Fibroblast of lung (primary cell): ENCODE measurements around the gene SMPD3. TPM values are rescaled to one million over a fixed set of nuclear protein-coding genes. Genes with fewer than 3 reads are reported as not detected.

Experiments
- DNase-seq, 2 donors: peaks; one replicate each; pipeline versions ENCODE4 v3.0.0 to v3.0.0-alpha.2; 2010; ENCODE audit warnings: low read depth in 2 of 2
- H2AFZ ChIP-seq: 2 replicates; pipeline ENCODE4 v1.5.1; 2012; ENCODE audit warnings: low read length, control low read depth, inconsistent platforms
- H3K27ac ChIP-seq: 2 replicates; pipeline ENCODE4 v1.5.1; 2011; ENCODE audit warnings: low read length, control low read depth; ENCODE audit not compliant: insufficient read depth
- H3K27me3 ChIP-seq: 2 replicates; pipeline ENCODE4 v1.5.1; 2011; ENCODE audit warnings: mild to moderate bottlenecking, low read length; ENCODE audit not compliant: control insufficient read depth, insufficient read depth
- H3K36me3 ChIP-seq: 2 replicates; pipeline ENCODE4 v1.5.1; 2011; ENCODE audit warnings: low read length; ENCODE audit not compliant: control insufficient read depth, insufficient read depth
- H3K4me1 ChIP-seq: 2 replicates; pipeline ENCODE4 v1.5.1; 2011; ENCODE audit warnings: low read length; ENCODE audit not compliant: control insufficient read depth, insufficient read depth; ENCODE audit errors: extremely low read depth
- H3K4me2 ChIP-seq: 2 replicates; pipeline ENCODE4 v1.5.1; 2011; ENCODE audit warnings: low read length, control low read depth; ENCODE audit not compliant: insufficient read depth; ENCODE audit errors: extremely low read depth
- H3K4me3 ChIP-seq, 4 experiments: fragments of 200-600 bp in 1 of 4; sonication (generic) in 1 of 4; replicated peaks in 1 of 4; 2 replicates each; pipeline ENCODE4 v1.5.1; 2011 to 2016; ENCODE audit warnings: low read length in 4 of 4, low read depth in 3 of 4, mild to moderate bottlenecking in 3 of 4, control low read depth in 2 of 4, inconsistent platforms in 1 of 4, mixed read lengths in 1 of 4; ENCODE audit not compliant: insufficient read depth in 1 of 4; ENCODE audit errors: control extremely low read depth in 1 of 4
- H3K79me2 ChIP-seq: 2 replicates; pipeline ENCODE4 v1.5.1; 2012; ENCODE audit warnings: mild to moderate bottlenecking, low read length, inconsistent platforms; ENCODE audit not compliant: control insufficient read depth, insufficient read depth
- H3K9ac ChIP-seq: 2 replicates; pipeline ENCODE4 v1.5.1; 2011; ENCODE audit warnings: mild to moderate bottlenecking, low read length, control low read depth; ENCODE audit not compliant: insufficient read depth
- H3K9me3 ChIP-seq: 2 replicates; pipeline ENCODE4 v1.5.1; 2012; ENCODE audit warnings: low read depth, low read length; ENCODE audit not compliant: control insufficient read depth, insufficient read depth
- H4K20me1 ChIP-seq: 2 replicates; pipeline ENCODE4 v1.5.1; 2011; ENCODE audit warnings: low read length; ENCODE audit not compliant: control insufficient read depth, insufficient read depth; ENCODE audit errors: extremely low read depth
- CTCF ChIP-seq, 2 donors: IDR thresholded peaks in 1 of 2; conservative IDR thresholded peaks in 1 of 2; 1 replicate in 1 of 2; 2 replicates in 1 of 2; pipeline ENCODE4 v1.5.1; 2011 to 2012; ENCODE audit warnings: low read length in 2 of 2, control low read depth in 1 of 2, inconsistent platforms in 1 of 2, low read depth in 1 of 2, mild to moderate bottlenecking in 1 of 2
- EZH2 ChIP-seq: IDR thresholded peaks from 2 replicates; pipeline ENCODE4 v1.5.1; 2012; ENCODE audit warnings: low read length, control low read depth, mild to moderate bottlenecking; ENCODE audit errors: missing control alignments
- polyA plus RNA-seq, 2 donors: library from polyadenylated mRNA; depleted of rRNA in 1 of 2; stranded (reverse) in 1 of 2; unstranded in 1 of 2; fragments of >200 nt; gene quantifications; 2 replicates each; pipeline ENCODE4 v1.2.1, GENCODE V29; 2011 to 2012; ENCODE audit warnings: missing spikeins in 1 of 2
- total RNA-seq: library from RNA; depleted of rRNA; stranded (reverse); fragments of >200 nt; gene quantifications from 2 replicates; pipeline ENCODE4 v1.2.1, GENCODE V29; 2014

Gene SMPD3
- total and polyA plus RNA-seq, 2 donors (not counting 1 experiment from before 2014, with no cell fraction given), result under 0.01 to 0.08 TPM

- no peak for DNase-seq
- H3K79me2 ChIP-seq, result no peaks in the 10 kb centered on the region
- no peak for TF ChIP-seq CTCF (conservative IDR thresholded peaks at IDR 0.05 in 1 of 2, IDR thresholded peaks at IDR 0.05 in 1 of 2; ENCODE audit: low read depth in 1 of 2, low read length in 2 of 2)
- no peak for TF ChIP-seq EZH2
- peaks cover 9% of the 10 kb centered on the region for H3K27me3 ChIP-seq
- H4K20me1 ChIP-seq, result no peaks in the 10 kb centered on the region
- H3K9me3 ChIP-seq, result no peaks in the 10 kb centered on the region
- no peak overlapping the region for H3K4me2 ChIP-seq
- H3K4me3 ChIP-seq, result no peak overlapping the region
- H3K4me1 ChIP-seq, result no peaks in the 10 kb centered on the region
- no peak overlapping the region for H3K27ac ChIP-seq
- H3K36me3 ChIP-seq, result no peaks in the 10 kb centered on the region
- H3K9ac ChIP-seq, result no peak overlapping the region
- no peak overlapping the region for H2AFZ ChIP-seq
These were observed 74.6 kb downstream of the SMPD3 start for GRCh38 chr16:68373528-68374245.

- H3K4me3 ChIP-seq, result no peak overlapping the region
- H3K79me2 ChIP-seq, result no peaks in the 10 kb centered on the region
- H3K27me3 ChIP-seq, result peaks cover 7% of the 10 kb centered on the region
- no peaks in the 10 kb centered on the region for H3K9me3 ChIP-seq
- no peaks in the 10 kb centered on the region for H3K4me1 ChIP-seq
- no peak overlapping the region for H3K4me2 ChIP-seq
- no peak for DNase-seq
- no peak overlapping the region for H3K27ac ChIP-seq
- H4K20me1 ChIP-seq, result no peaks in the 10 kb centered on the region
- TF ChIP-seq EZH2 (no peak), CTCF (conservative IDR thresholded peaks at IDR 0.05 in 1 of 2, IDR thresholded peaks at IDR 0.05 in 1 of 2; ENCODE audit: low read depth in 1 of 2, low read length in 2 of 2) (no peak)
- no peak overlapping the region for H3K9ac ChIP-seq
- H3K36me3 ChIP-seq, result no peaks in the 10 kb centered on the region
- H2AFZ ChIP-seq, result no peak overlapping the region
These were observed 75.5 kb downstream of the SMPD3 start for GRCh38 chr16:68372806-68373205.

GRCh38 chr16:68372381-68372720 lies 76.0 kb downstream of the SMPD3 start:
- Histone ChIP-seq H3K9me3 (no peaks in the 10 kb centered on the region), H3K4me2 (no peak overlapping the region), H3K79me2 (no peaks in the 10 kb centered on the region), H3K27me3 (peaks cover 3% of the 10 kb centered on the region), H2AFZ (no peak overlapping the region), H3K9ac (no peak overlapping the region), H3K4me1 (no peaks in the 10 kb centered on the region), H4K20me1 (no peaks in the 10 kb centered on the region), H3K36me3 (no peaks in the 10 kb centered on the region), H3K27ac (no peak overlapping the region), H3K4me3 (no peak overlapping the region)
- no peak for DNase-seq
- TF ChIP-seq CTCF (conservative IDR thresholded peaks at IDR 0.05 in 1 of 2, IDR thresholded peaks at IDR 0.05 in 1 of 2; ENCODE audit: low read depth in 1 of 2, low read length in 2 of 2), result no peak
- TF ChIP-seq EZH2, result no peak
